IMR-90 (cell line): ENCODE measurements around the gene AZIN2. TPM values are rescaled to one million over a fixed set of nuclear protein-coding genes. Genes with fewer than 3 reads are reported as not detected.
A peak's percentile ranks its signal among the peaks of the same experiment; 100 is the strongest.

Experiments used
- ATAC-seq: fragments of 200-7000 bp; cut with Tn5 transposase; 2 replicates; pipeline ENCODE4 v1.9.1; 2020; ENCODE audit warnings: low read depth, mild to moderate bottlenecking, moderate library complexity
- BruUV-seq: library from RNA; stranded (reverse); fragments of 400-500 nt; replicated peaks from 2 replicates; lab custom pipeline; 2021; lab: Mats Ljungman, UMichigan
- CTCF ChIA-PET: fragments of 300-600 bp; formaldehyde crosslinking; extraction: SDS; loops from one replicate; lab custom pipeline; 2021; ENCODE audit warnings: antibody characterized with exemption; lab: Yijun Ruan, JAX
- POLR2A ChIA-PET: fragments of 300-600 bp; sonication (Branson Sonifier 250); formaldehyde crosslinking; loops from one replicate; lab custom pipeline; 2022; ENCODE audit warnings: antibody characterized with exemption; ENCODE audit not compliant: unreplicated experiment; lab: Charles Lee
- DNase-seq: peaks from one replicate; pipeline ENCODE4 v3.0.0; 2013
- H2AFZ ChIP-seq: replicated peaks from 2 replicates; pipeline ENCODE3; 2013; ENCODE audit warnings: low read length, mild to moderate bottlenecking; ENCODE audit not compliant: poor library complexity
- H2AK5ac ChIP-seq: 2 replicates; pipeline ENCODE4 v1.6.1; 2013; ENCODE audit warnings: low read depth, low read length, inconsistent platforms
- H2AK9ac ChIP-seq: replicated peaks from 2 replicates; pipeline ENCODE3; 2013; ENCODE audit warnings: mild to moderate bottlenecking, low read depth, low read length, moderate library complexity; ENCODE audit not compliant: poor library complexity
- H2BK120ac ChIP-seq: 2 replicates; pipeline ENCODE4 v1.6.1; 2013; ENCODE audit warnings: low read depth, low read length, inconsistent platforms
- H2BK15ac ChIP-seq: 3 replicates; pipeline ENCODE4 v1.6.1; 2013; ENCODE audit warnings: low read depth, low read length, inconsistent platforms
- H2BK20ac ChIP-seq: 2 replicates; pipeline ENCODE4 v1.6.1; 2013; ENCODE audit warnings: low read depth, mild to moderate bottlenecking, inconsistent platforms, low read length, moderate library complexity
- H2BK5ac ChIP-seq: 2 replicates; pipeline ENCODE4 v1.6.1; 2013; ENCODE audit warnings: mild to moderate bottlenecking, low read depth, low read length, inconsistent platforms; ENCODE audit not compliant: poor library complexity, severe bottlenecking
- H3K14ac ChIP-seq: replicated peaks from 2 replicates; pipeline ENCODE4 v1.6.1; 2013; ENCODE audit warnings: low read depth, low read length, inconsistent platforms
- H3K18ac ChIP-seq: 2 replicates; pipeline ENCODE4 v1.6.1; 2013; ENCODE audit warnings: low read depth, low read length, control low read depth
- H3K23ac ChIP-seq: 2 replicates; pipeline ENCODE4 v1.6.1; 2013; ENCODE audit warnings: low read depth, low read length, inconsistent platforms
- H3K27ac ChIP-seq: 2 replicates; pipeline ENCODE4 v1.5.1; 2013; ENCODE audit warnings: mild to moderate bottlenecking, control low read depth, low read length; ENCODE audit not compliant: insufficient read depth
- H3K27me3 ChIP-seq: 2 replicates; pipeline ENCODE4 v1.6.1; 2013; ENCODE audit warnings: low read length; ENCODE audit not compliant: control insufficient read depth, insufficient read depth
- H3K36me3 ChIP-seq: 2 replicates; pipeline ENCODE4 v1.6.1; 2013; ENCODE audit warnings: low read length, mixed read lengths; ENCODE audit not compliant: control insufficient read depth, insufficient read depth
- H3K4ac ChIP-seq: 2 replicates; pipeline ENCODE4 v1.6.1; 2013; ENCODE audit warnings: low read depth, low read length, inconsistent platforms
- H3K4me1 ChIP-seq: 2 replicates; pipeline ENCODE4 v1.6.1; 2013; ENCODE audit warnings: low read length, mixed read lengths; ENCODE audit not compliant: control insufficient read depth, insufficient read depth
- H3K4me2 ChIP-seq: 2 replicates; pipeline ENCODE4 v1.6.1; 2013; ENCODE audit warnings: low read depth, mild to moderate bottlenecking, control low read depth, low read length, moderate library complexity
- H3K4me3 ChIP-seq: 2 replicates; pipeline ENCODE4 v1.5.1; 2013; ENCODE audit warnings: low read depth, mild to moderate bottlenecking, control low read depth, low read length, moderate library complexity; ENCODE audit not compliant: insufficient read depth
- H3K56ac ChIP-seq: 2 replicates; pipeline ENCODE4 v1.6.1; 2013; ENCODE audit warnings: low read length, inconsistent platforms; ENCODE audit not compliant: insufficient read depth; ENCODE audit errors: extremely low read depth
- H3K79me1 ChIP-seq, 2 experiments: 2 replicates each; pipeline ENCODE4 v1.6.1; 2013; ENCODE audit warnings: low read length in 2 of 2, inconsistent platforms in 1 of 2, low read depth in 1 of 2
- H3K9ac ChIP-seq: 2 replicates; pipeline ENCODE4 v1.6.1; 2013; ENCODE audit warnings: low read depth, low read length, control low read depth
- H3K9me1 ChIP-seq: 2 replicates; pipeline ENCODE4 v1.6.1; 2013; ENCODE audit warnings: low read length, inconsistent platforms; ENCODE audit not compliant: insufficient read depth
- H3K9me3 ChIP-seq: 2 replicates; pipeline ENCODE4 v1.6.1; 2013; ENCODE audit warnings: low read length; ENCODE audit not compliant: control insufficient read depth, insufficient read depth
- H4K20me1 ChIP-seq: 2 replicates; pipeline ENCODE4 v1.6.1; 2013; ENCODE audit warnings: low read length, inconsistent platforms; ENCODE audit not compliant: insufficient read depth
- H4K5ac ChIP-seq: 2 replicates; pipeline ENCODE4 v1.6.1; 2013; ENCODE audit warnings: mild to moderate bottlenecking, low read depth, low read length, control low read depth
- H4K8ac ChIP-seq, 2 experiments: 2 replicates each; pipeline ENCODE4 v1.6.1; 2013; ENCODE audit warnings: low read depth in 2 of 2, low read length in 2 of 2, control low read depth in 1 of 2, inconsistent platforms in 1 of 2
- H4K91ac ChIP-seq: 2 replicates; pipeline ENCODE4 v1.6.1; 2013; ENCODE audit warnings: low read depth, low read length, inconsistent platforms; ENCODE audit not compliant: insufficient read depth
- BHLHE40 ChIP-seq: fragments of 150-350 bp; IDR thresholded peaks from 2 replicates; pipeline ENCODE4 v1.6.1; 2016; ENCODE audit warnings: mild to moderate bottlenecking, low read depth, low read length
- MXI1 ChIP-seq: IDR thresholded peaks from 2 replicates; pipeline ENCODE4 v1.6.1; 2012; ENCODE audit warnings: low read depth, mild to moderate bottlenecking, low read length, moderate library complexity, borderline replicate concordance
- NFE2L2 ChIP-seq: fragments of 150-350 bp; IDR thresholded peaks from 2 replicates; pipeline ENCODE4 v1.6.1; 2016; ENCODE audit warnings: low read depth, mild to moderate bottlenecking, low read length
- POLR2A ChIP-seq: IDR thresholded peaks from 2 replicates; pipeline ENCODE4 v1.6.1; 2012; ENCODE audit warnings: mild to moderate bottlenecking, low read depth, low read length
- RCOR1 ChIP-seq: IDR thresholded peaks from 2 replicates; pipeline ENCODE4 v1.6.1; 2012; ENCODE audit warnings: mild to moderate bottlenecking, low read length, improper control_type of control experiment; ENCODE audit not compliant: insufficient replicate concordance
- USF2 ChIP-seq: fragments of 150-350 bp; IDR thresholded peaks from 2 replicates; pipeline ENCODE4 v1.6.1; 2017; ENCODE audit warnings: mild to moderate bottlenecking, antibody characterized with exemption, low read length, low read depth
- WGBS, 2 experiments: methylation state at CpG; one replicate each; pipeline versions ENCODE4 v1.1.5 to v1.1.7; 2013; ENCODE audit warnings: missing lambda C conversion rate in 2 of 2; ENCODE audit not compliant: insufficient read length in 1 of 2; ENCODE audit errors: extremely low coverage in 2 of 2; 5-methylcytosine and 5-hydroxymethylcytosine counted together
- dilution Hi-C: fragments of 300-500 bp; cut with HindIII; formaldehyde crosslinking; loops from one replicate; pipeline ENCODE4 v1.14.3; 2018; ENCODE audit warnings: low sequenced_read_pairs; ENCODE audit not compliant: unreplicated experiment
- in situ Hi-C: fragments of 300-500 bp; cut with MboI; formaldehyde crosslinking; loops from 3 replicates; pipeline ENCODE4 v1.14.3; 2019; ENCODE audit warnings: low sequenced_read_pairs, inconsistent platforms, mixed read lengths
- intact Hi-C: fragments of 100-400 bp; cut with micrococcal nuclease; formaldehyde crosslinking; loops from 2 replicates; pipeline ENCODE4 v1.10.0; 2022
- polyA plus RNA-seq, 3 experiments: library from polyadenylated mRNA; depleted of rRNA; stranded (reverse); fragments of >200 nt; gene quantifications; 2 replicates each; pipeline ENCODE4 v1.2.3, GENCODE V29; 2012; ENCODE audit warnings: low replicate concordance in 1 of 3
- total RNA-seq: library from RNA; depleted of rRNA; stranded (reverse); fragments of >200 nt; gene quantifications from 2 replicates; pipeline ENCODE4 v1.2.3, GENCODE V29; 2012
- TF ChIP-seq, protein P1 (sequence below): conservative IDR thresholded peaks from 2 replicates; pipeline ENCODE4 v1.5.1; 2012; ENCODE audit warnings: mild to moderate bottlenecking, low read depth, low read length, improper control_type of control experiment

Gene AZIN2
- total and polyA plus RNA-seq, 2 of the 4 experiments (the other 2 are of a cell fraction) = 4.7 to 8.9 TPM

- Histone ChIP-seq H3K27me3 (no peaks in the 10 kb centered on the region), H2BK20ac (no peak overlapping the region), H3K9me3 (no peaks in the 10 kb centered on the region), H3K9me1 (no peaks in the 10 kb centered on the region), H3K4me2 (peak overlapping the region; percentile 87), H2BK120ac (no peak overlapping the region), H3K4me1 (no peaks in the 10 kb centered on the region; the same call in none of the 2 replicates), H3K18ac (no peak overlapping the region; the same call in 1 of the 2 replicates), H3K4me3 (peak overlapping the region; percentile 89), H4K91ac (no peak overlapping the region), H4K5ac (no peak overlapping the region), H3K9ac (peak overlapping the region; percentile 71), H2BK15ac (no peak overlapping the region), H2AFZ (peak overlapping the region; percentile 91), H4K8ac (peak overlapping the region in 1 of 2 experiments; percentile 50; a peak in 1 of 4 replicates), H2AK5ac (no peak overlapping the region), H3K27ac (no peak overlapping the region; the same call in 1 of the 2 replicates), H3K23ac (peak overlapping the region; percentile 72), H3K4ac (peak overlapping the region; percentile 47; the same call in 1 of the 2 replicates), H2BK5ac (no peak overlapping the region), H3K79me1 (peaks cover 5 to 24% of the 10 kb centered on the region in 2 experiments; a peak in 2 of 4 replicates), H2AK9ac (peak overlapping the region; percentile 47), H3K56ac (no peak overlapping the region), H4K20me1 (0 out of 2 replicates have a peak, but pooled peaks cover 3% of the 10 kb centered on the region), H3K14ac (no peak overlapping the region), H3K36me3 (no peaks in the 10 kb centered on the region)
- no peak for DNase-seq
- TF ChIP-seq NFE2L2 = no peak
- no peak for TF ChIP-seq BHLHE40
- TF ChIP-seq USF2 = no peak
- no peak for TF ChIP-seq MXI1
- no peak for TF ChIP-seq POLR2A
- TF ChIP-seq RCOR1 = no peak
- TF ChIP-seq, protein P1, sequence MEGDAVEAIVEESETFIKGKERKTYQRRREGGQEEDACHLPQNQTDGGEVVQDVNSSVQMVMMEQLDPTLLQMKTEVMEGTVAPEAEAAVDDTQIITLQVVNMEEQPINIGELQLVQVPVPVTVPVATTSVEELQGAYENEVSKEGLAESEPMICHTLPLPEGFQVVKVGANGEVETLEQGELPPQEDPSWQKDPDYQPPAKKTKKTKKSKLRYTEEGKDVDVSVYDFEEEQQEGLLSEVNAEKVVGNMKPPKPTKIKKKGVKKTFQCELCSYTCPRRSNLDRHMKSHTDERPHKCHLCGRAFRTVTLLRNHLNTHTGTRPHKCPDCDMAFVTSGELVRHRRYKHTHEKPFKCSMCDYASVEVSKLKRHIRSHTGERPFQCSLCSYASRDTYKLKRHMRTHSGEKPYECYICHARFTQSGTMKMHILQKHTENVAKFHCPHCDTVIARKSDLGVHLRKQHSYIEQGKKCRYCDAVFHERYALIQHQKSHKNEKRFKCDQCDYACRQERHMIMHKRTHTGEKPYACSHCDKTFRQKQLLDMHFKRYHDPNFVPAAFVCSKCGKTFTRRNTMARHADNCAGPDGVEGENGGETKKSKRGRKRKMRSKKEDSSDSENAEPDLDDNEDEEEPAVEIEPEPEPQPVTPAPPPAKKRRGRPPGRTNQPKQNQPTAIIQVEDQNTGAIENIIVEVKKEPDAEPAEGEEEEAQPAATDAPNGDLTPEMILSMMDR = no peak
- CTCF ChIA-PET = no interaction called here
- WGBS, 2 experiments = 6% methylated on average over 10 of the region's 35 CpGs; no CpG with 5 or more reads in 1 of the 2 experiments
- intact Hi-C loops (loop anchor here (10.0 kb wide), 1 partner anchor 257 kb away; no protein-coding TSS in a partner anchor), in situ Hi-C loops (loop anchor here (25.0 kb wide), 1 partner anchor 531 kb away; no protein-coding TSS in a partner anchor), dilution Hi-C loops (no loop called here)
- POLR2A ChIA-PET = no interaction called here
- ATAC-seq = peak; percentile 6
- no TSS peak for BruUV-seq
These were observed 777 bp downstream of the AZIN2 start for GRCh38 chr1:33081554-33082305.
